NK-92 (cell line): Measurements from ENCODE around the gene KIF5A.
"Not testable (repeated sequence)": the region's sequence is repeated elsewhere in the genome, so short reads cannot be mapped to it uniquely, and the experiment has no call there.

ENCODE experiments used
- DNase-seq: peaks from one replicate; lab custom pipeline; 2025; ENCODE audit not compliant: unreplicated experiment; lab: John Stamatoyannopoulos, UW

The KIF5A gene

DNA sequence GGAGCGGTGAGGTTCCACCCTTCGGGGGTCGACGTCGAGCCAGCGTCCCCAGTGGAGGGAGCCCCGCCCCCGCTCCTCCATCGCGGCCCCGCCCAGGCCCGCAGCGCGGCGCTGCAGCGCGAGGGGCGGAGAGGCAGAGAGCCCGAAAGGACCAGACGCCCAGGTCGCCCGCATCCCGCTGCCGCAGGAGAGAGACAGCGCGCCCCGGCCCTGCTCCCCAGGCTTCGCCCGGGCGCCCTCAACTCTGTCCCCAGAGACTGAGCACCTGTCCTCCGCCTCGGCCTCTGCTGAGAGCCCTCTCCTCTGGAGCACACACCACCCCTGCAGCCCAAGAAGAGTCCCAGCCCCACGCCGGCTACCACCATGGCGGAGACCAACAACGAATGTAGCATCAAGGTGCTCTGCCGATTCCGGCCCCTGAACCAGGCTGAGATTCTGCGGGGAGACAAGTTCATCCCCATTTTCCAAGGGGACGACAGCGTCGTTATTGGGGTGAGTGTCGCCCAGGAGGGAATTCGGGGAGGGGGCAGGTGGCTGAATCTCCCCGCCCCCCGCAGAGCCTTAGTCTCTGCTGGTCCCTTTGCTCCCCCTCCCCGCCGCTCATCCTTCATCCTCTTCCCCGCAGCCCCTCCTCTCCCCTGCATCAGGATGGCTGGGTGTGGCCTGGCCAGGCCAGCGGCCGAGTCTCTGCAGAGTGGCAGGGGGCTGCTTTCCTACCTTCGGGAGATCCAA, at the start of gene KIF5A:
Gene KIF5A, plus strand, starts transcription at position 136 of the 732 bp plus-strand sequence. Its CDS starts 228 bp downstream, at position 364.
- no peak for DNase-seq

DNA sequence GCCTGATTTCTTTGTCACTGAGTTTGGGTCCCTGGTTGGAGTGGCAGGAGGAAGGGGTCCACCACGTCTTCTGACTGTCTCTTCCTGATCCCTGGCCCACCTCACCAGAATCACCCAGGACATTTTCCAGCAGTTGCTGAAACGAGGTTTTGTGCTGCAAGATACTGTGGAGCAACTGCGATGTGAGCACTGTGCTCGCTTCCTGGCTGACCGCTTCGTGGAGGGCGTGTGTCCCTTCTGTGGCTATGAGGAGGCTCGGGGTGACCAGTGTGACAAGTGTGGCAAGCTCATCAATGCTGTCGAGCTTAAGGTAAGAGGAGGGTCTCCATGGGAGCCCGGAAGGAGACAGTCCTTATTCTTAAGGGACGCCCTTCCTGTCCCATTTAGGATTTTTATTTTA, 49.6 kb upstream of the KIF5A start:
- DNase-seq, result no peak

DNA sequence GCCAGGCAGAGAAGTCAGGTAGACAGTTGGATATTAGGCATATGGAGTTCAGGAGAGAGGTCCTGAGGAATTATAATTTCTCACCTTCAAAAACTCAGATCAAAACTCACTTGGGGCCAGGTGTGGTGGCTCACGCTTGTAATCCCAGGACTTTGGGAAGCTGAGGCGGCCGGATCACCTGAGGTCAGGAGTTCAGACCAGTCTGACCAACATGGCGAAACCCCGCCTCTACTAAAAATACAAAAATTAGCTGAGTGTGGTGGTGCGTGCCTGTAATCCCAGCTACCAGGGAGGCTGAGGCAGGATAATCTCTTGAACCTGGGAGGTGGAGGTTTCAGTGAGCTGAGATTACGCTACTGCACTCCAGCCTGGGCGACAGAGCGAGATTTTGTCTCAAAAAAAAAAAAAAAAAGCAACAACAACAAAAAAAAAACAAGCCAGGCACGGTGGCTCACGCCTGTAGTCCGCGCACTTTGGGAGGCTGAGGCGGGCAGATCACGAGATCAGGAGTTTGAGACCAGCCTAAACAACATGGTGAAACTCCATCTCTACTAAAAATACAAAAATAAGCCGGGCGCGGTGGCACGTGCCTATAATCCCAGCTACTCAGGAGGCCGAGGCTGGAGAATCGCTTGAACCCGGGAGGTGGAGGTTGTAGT, 47.4 kb upstream of the KIF5A start:
- DNase-seq, result not testable (repeated sequence)

DNA sequence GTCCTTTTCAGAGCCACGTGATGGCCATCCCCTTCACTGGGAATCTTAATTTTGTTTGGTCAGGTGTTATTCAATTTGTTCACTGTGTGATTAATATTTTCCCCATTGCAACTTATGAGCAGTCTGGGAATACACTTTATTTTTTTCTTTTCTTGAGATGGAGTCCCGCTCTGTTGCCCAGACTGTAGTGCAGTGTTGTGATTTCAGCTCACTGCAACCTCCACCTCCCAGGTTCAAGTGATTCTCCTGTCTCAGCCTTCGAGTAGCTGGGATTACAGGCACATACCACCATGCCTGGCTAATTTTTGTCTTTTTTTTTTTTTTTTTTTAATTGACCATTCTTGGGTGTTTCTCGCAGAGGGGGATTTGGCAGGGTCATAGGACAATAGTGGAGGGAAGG, 43.3 kb upstream of the KIF5A start:
- DNase-seq, result not testable (repeated sequence)

DNA sequence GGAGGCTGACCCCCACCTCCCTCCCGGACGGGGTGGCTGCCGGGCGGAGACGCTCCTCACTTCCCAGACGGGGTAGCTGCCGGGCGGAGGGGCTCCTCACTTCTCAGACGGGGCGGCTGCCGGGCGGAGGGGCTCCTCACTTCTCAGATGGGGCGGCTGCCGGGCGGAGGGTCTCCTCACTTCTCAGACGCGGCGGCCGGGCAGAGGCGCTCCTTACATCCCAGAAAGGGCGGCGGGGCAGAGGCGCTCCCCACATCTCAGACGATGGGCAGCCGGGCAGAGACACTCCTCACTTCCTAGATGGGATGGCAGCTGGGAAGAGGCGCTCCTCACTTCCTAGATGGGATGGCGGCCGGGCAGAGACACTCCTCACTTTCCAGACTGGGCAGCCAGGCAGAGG, 42.0 kb upstream of the KIF5A start:
- not testable (repeated sequence) for DNase-seq

DNA sequence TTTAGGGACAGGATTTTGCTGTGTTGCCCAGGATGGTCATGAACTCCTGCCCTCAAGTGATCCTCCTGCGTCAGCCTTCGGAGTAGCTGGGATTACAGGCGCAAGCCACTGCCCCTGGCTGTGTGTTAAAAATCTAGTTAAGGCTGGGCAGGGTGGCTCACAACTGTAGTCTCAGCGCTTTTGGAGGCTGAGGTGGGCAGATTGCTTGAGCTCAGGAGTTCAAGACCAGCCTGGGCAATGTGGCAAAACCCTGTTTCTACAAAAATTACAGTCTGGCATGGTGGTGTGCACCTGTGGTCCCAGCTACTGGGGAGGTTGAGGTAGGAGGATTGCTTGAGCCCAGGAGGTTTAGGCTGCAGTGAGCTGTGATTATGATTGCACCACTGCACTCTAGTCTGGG, 38.7 kb upstream of the KIF5A start:
- no peak for DNase-seq

DNA sequence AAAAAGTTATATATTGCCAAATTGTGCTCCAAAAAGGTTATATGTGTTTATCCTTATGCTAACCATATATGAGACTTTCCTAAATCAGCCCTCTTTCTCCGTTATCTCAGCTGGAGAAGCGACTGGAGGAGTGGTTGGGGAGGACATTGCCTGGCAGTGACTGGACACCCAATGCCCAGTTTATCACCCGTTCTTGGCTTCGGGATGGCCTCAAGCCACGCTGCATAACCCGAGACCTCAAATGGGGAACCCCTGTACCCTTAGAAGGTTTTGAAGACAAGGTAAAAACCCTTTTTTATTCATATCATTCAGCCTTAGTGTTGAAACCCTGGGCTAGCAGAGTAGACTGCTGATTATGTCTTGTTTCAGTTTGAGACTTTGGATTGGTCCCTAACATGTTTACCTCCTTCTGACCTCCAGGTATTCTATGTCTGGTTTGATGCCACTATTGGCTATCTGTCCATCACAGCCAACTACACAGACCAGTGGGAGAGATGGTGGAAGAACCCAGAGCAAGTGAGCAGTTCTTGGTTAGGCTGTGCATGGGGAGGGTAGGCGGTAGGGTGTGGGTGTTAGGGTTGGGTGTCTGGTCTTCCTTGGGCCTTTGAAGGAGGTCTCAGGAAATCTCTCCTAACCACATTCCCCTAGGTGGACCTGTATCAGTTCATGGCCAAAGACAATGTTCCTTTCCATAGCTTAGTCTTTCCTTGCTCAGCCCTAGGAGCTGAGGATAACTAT, 38.1 kb upstream of the KIF5A start:
- DNase-seq, result no peak

DNA sequence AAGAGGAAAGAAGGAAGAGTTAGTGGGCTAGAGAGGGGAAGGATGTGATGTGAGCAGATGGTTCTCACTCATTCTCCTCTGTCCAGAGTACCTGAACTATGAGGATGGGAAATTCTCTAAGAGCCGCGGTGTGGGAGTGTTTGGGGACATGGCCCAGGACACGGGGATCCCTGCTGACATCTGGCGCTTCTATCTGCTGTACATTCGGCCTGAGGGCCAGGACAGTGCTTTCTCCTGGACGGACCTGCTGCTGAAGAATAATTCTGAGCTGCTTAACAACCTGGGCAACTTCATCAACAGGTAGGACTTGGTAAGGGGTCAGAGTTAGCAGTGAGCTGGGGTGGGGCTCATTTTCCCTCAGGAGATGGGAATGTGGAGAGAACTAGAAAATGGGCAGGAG, 37.2 kb upstream of the KIF5A start:
- DNase-seq, result no peak

DNA sequence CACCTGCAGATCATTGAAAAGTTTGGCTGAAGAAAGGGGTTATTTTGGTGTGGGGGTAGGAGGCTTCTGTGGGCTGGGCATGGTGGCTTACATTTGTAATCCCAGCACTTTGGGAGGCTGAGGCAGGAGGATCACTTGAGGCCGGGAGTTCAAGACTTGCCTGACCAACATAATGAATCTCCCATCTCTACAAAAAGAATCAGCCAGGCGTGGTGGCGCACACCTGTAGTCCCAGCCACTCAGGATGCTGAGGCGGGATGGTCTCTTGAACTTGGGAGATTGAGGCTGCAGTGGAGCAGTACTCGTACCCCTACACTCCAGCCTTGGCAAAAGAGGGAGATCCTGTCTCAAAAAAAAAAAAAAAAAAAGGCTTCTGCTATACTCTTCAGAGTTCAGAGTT, 36.6 kb upstream of the KIF5A start:
- DNase-seq, result no peak

DNA sequence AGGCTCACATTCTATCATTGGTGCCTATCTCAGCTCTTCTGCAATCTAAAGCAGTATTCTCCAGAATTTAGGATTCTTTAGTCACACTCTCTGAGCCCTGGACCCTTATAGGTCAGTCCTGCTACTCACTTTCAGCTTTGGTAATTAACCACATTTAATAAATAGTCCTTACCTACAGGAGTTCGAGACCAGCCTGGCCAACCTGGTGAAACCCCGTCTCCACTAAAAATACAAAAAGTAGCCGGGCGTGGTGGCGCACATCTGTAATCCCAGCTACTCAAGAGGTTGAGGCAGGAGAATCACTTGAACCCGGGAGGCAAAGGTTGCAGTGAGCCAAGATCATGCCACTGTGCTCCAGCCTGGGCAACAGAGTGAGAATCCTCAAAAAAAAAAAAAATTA, 36.2 kb upstream of the KIF5A start:
- DNase-seq, result not testable (repeated sequence)

DNA sequence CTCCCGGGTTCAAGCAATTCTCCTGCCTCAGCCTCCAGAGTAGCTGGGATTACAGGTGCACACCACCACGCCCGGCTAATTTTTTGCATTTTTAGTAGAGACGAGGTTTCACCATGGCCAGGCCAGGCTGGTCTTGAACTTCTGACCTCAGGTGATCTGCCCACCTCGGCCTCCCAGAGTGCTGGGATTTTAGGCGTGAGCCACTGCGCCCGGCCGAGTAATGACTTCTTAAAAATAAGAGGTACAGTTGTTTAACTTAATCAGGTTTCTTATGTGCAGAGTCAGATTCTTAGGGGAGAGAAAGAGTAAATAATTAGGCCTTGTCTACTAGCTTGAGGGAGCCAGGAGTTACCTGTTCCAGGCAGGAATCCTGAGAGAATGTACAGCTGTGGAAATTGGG, 35.6 kb upstream of the KIF5A start:
- not testable (repeated sequence) for DNase-seq

DNA sequence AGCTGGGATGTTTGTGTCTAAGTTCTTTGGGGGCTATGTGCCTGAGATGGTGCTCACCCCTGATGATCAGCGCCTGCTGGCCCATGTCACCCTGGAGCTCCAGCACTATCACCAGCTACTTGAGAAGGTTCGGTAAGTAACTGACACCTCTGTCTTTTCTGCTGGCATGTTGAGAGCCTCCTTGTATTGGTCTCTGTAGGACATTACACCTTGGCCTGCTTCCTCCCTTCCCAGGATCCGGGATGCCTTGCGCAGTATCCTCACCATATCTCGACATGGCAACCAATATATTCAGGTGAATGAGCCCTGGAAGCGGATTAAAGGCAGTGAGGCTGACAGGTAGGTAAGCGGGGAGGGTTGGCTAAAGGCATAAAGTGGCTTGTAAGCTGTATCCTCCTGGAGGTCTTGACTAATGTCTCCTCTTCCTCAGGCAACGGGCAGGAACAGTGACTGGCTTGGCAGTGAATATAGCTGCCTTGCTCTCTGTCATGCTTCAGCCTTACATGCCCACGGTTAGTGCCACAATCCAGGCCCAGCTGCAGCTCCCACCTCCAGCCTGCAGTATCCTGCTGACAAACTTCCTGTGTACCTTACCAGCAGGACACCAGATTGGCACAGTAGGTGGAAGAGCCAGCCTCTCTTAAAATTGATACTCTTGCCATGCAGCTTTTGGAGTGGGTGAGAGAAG, 35.0 kb upstream of the KIF5A start:
- DNase-seq, result no peak

DNA sequence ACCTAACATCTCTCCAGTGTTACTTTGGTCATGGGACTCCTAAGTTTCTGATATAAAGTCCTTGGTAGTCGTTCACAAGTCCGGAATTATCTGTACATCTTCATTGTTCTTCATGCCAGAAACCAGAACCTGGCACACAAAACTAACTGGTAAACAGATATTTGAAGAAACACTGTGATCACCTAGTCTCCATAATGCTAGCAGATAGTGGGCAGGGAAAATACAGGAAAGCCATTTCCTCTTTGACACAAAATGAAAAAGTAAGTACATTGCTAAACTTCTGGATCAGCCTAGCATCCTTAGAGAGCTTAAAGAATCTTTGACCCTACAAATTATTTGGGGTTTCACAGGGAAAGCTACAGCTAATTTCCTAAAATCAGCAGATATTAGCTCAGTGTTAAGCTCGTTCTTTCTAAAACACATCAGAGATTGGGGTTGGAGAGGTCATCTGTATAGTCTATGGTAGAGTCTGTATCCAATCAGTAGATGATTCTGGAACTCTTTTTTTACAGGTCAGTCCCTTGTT, 34.4 kb upstream of the KIF5A start:
- DNase-seq, result no peak

DNA sequence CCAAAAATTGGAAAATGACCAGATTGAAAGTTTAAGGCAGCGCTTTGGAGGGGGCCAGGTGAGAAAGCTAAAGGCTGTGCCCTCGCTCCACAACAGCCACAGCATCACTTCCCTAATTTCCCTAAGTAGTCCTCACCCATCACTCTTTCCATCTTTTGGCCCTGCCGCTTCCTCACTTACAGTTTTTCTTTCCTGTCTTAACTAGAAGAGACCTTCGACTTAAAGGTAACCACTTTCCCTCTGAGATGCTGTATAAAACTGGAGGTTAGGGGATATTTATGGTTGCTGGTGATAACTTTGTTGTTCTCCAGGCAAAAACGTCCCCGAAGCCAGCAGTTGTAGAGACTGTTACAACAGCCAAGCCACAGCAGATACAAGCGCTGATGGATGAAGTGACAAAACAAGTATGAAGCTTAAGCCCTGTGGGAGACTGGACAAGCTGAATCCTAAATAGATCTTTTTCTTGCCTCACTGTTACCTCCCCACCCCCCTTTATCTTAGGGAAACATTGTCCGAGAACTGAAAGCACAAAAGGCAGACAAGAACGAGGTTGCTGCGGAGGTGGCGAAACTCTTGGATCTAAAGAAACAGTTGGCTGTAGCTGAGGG, 33.8 kb upstream of the KIF5A start:
- no peak for DNase-seq

DNA sequence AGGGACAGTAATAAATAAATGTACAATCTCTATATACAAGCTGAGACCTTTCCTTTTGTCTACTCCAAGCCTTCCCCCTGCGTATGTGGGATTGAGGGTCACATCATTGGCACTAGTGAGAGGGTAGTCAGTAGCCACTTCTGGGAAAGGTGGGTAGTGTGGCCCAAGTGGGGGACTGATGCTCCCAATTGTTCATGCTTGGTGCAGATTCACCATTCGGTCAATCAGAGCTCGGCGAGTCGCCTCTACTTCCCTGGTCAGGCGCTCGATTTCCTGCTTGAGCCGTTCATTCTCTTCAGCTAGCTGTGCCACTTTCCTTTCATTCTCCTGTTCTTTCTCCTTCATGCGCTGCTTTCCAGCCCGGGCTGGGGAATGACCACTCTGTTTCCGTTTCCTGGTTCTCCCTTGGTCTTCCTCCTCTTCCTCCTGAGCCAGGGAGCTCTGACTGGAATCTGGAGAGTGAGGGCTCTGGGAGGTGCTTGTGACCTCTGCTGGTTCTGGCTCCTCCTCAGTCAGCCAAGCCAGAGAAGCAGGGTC, 33.2 kb upstream of the KIF5A start:
- no peak for DNase-seq

DNA sequence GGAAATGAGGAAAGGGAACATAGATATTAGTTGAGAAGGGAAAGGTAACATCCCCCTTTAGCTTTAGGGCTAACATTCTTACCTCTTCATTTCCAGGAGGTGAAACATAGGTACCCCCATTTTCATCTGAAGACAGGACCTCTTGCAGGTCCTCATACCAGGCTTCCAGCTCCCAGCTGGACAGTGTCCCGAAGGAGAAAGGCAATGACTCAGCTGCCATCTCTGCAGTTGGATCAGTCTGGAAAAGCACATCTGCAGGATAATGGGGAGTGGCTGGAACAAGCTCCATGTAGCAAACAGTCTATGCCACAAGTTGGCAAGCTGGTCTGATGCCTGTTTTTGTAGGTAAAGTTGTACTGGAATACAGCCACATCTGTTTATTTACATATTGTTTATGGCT, 32.7 kb upstream of the KIF5A start:
- no peak for DNase-seq

DNA sequence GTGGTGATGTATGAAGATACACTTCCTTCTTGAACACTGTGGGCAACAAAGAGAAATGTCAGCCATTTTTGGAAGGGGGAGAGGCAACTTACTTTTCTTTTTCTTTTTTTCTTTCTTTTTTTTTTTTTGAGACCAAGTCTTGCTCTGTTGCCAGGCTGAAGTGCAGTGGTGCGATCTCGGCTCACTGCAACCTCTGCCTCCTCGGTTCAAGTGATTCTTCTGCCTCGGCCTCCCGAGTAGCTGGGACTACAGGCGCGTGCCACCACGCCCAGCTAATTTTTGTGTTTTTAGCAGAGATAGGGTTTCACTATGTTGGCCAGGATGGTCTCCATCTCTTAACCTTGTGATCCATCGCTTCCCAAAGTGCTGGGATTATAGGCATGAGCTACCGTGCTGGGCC, 32.1 kb upstream of the KIF5A start:
- DNase-seq, result not testable (repeated sequence)

DNA sequence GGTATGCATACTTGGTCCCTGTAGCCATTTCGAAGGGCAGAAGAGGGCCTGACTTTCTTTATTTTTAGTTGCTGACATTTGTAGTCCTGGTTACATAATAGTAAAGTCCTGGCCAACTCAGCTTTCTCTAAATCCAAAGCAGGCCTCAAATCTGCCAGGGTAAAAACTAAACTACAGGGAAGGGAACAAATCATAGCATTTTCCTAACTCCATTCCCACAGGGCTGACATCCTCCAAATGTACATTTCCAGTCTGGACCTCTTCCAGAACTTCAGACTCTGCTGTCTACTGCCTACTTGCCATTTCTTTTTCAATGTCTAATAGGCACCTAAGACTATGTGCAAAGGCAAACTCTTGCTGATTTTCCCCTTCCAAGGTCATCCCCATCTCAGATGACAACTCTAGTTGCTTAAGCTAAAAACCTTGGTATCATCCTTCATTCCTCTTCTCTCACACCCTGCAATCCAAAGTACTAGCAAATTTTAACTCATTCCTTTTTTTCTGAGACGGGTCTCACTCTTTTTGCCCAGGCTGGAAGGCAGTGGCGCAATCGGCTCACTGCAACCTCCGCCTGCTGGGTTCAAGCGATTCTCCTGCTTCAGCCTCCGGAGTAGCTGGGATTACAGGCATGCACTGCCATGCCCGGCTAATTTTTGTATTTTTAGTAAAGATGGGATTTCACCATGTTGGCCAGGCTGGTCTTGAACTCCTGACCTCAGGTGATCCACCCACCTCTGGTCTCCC, 31.5 kb upstream of the KIF5A start:
- no peak for DNase-seq

DNA sequence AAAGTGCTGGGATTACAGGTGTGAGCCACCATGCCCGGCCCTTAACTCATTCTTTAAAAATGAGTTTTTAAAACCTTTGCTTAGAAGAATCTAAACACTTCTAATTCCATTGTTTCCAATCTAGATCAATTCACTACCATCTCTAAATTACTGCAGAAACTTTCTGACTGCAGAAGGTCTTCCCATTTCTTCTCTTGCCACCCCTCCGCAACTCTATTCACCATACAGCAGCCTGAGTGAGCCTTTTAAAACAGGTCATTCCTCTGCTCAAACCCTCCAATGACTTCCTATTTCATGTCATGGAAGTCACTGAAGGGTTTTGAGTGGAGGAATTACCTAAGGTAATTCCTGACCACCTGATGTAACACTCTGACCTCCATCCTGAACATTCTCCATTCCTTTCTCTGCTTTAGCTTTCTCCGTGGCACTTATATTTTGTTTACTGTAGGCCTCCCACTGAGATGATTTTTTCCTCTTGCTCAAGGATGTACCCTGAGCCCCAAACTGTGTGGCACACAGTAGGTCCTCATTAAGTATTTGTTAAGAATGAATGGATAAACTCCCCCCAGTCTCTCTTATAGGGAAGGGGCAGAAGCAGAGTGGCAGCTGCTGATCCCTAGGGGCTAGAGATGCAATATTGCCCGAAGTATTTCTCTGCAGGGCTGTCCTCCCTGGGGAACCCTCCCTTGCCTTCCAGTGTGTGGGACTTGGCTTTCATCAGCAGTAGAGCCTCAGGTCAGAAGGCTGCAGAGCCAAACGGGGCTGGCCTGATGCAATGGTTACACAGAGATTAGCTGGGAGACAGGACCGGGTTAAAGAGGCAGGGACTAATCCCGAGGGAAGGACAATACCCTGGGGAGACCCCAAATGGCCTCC, 30.7 kb upstream of the KIF5A start:
- no peak for DNase-seq
